ENCODE data around the gene RAPGEF6. TPM values are rescaled to one million over a fixed set of nuclear protein-coding genes. Genes with fewer than 3 reads are reported as not detected.

RAPGEF6 gene
- total and polyA plus RNA-seq, 9 of the 15 experiments (the other 6 are each of a cell fraction or from before 2014, with no cell fraction given): 2.7 to 23.4 (median 12.7) TPM

GRCh38 chr5:131460133-131460532 lies 174.9 kb downstream of the RAPGEF6 start (continued):
- TF ChIP-seq ZNF23 (CRISPR knock-in tag; IDR thresholded peaks at IDR 0.05) (no peak), SUPT5H (IDR thresholded peaks at IDR 0.05) (no peak), SRSF3 (IDR thresholded peaks at IDR 0.05; ENCODE audit: insufficient read depth, low read length) (no peak), PHB (CRISPR knock-in tag; IDR thresholded peaks at IDR 0.05) (no peak), FOXK2 (conservative IDR thresholded peaks at IDR 0.05 in 1 of 2, IDR thresholded peaks at IDR 0.05 in 1 of 2; ENCODE audit: low read depth in 2 of 2) (no peak)

GRCh38 chr5:131459216-131459615 lies 175.8 kb downstream of the RAPGEF6 start:
- POLR2A ChIA-PET: no interaction called here
- Histone ChIP-seq H3K79me2 (ENCODE audit: control insufficient read depth, insufficient read depth, low read length) (no peaks in the 10 kb centered on the region), H4K20me1 (replicated peaks; ENCODE audit: control insufficient read depth, insufficient read depth, low read length) (no peaks in the 10 kb centered on the region), H3K36me3 (ENCODE audit: control insufficient read depth, insufficient read depth, low read length) (peaks cover 45% of the 10 kb centered on the region), H3K27me3 (ENCODE audit: control insufficient read depth in 2 of 2, insufficient read depth in 2 of 2, low read length in 2 of 2) (no peaks in the 10 kb centered on the region), H3K9me3 (replicated peaks; ENCODE audit: control insufficient read depth, insufficient read depth, low read depth, low read length) (no peaks in the 10 kb centered on the region), H3K9me1 (ENCODE audit: control insufficient read depth, insufficient read depth, low read length) (no peaks in the 10 kb centered on the region), H3K4me1 (replicated peaks in 1 of 2; ENCODE audit: control insufficient read depth in 2 of 2, insufficient read depth in 2 of 2, low read length in 2 of 2) (no peaks in the 10 kb centered on the region), H2AFZ (ENCODE audit: low read depth, low read length) (no peak overlapping the region), H3K9ac (ENCODE audit: insufficient read depth in 1 of 2, low read depth in 2 of 2, low read length in 2 of 2) (no peak overlapping the region), H3K27ac (ENCODE audit: extremely low read depth, low read depth, low read length) (no peak overlapping the region), H3K4me3 (no peak overlapping the region), H3K4me2 (ENCODE audit: insufficient read depth, low read length) (no peak overlapping the region)
- no TSS peak for BruUV-seq (replicated peaks)
- FAIRE-seq (no peak), DNase-seq (ENCODE audit: extremely low read depth in 1 of 4, low spot score in 3 of 4) (no peak), ATAC-seq (no peak)
- intact Hi-C loops (cut with micrococcal nuclease): no loop called here
- in situ Hi-C loops (cut with MboI): no loop called here
- CTCF ChIA-PET (ENCODE audit: low intra/inter-chr PET ratio): no interaction called here
- TF ChIP-seq HMGXB4 (CRISPR knock-in tag; IDR thresholded peaks at IDR 0.05): no peak
- TF ChIP-seq ZNF134 (CRISPR knock-in tag; conservative IDR thresholded peaks at IDR 0.05): no peak
- no peak for TF ChIP-seq L3MBTL2 (IDR thresholded peaks at IDR 0.05)
- TF ChIP-seq ELF4 (CRISPR knock-in tag; IDR thresholded peaks at IDR 0.05): no peak
- TF ChIP-seq E2F5 (CRISPR knock-in tag; IDR thresholded peaks at IDR 0.05): no peak
- no peak for TF ChIP-seq LCOR (CRISPR knock-in tag; IDR thresholded peaks at IDR 0.05)
- TF ChIP-seq ZFX (CRISPR knock-in tag; IDR thresholded peaks at IDR 0.05): no peak
- TF ChIP-seq TAF15 (IDR thresholded peaks at IDR 0.05; ENCODE audit: low read depth, low read length): no peak
- TF ChIP-seq SIN3A (IDR thresholded peaks at IDR 0.05; ENCODE audit: borderline replicate concordance in 2 of 2, control insufficient read depth in 1 of 2, low read depth in 2 of 2, low read length in 2 of 2): no peak
- TF ChIP-seq SMC3 (conservative IDR thresholded peaks at IDR 0.05; ENCODE audit: insufficient read depth, low read depth, low read length): no peak
- no peak for TF ChIP-seq CHCHD3 (CRISPR knock-in tag; IDR thresholded peaks at IDR 0.05)
- TF ChIP-seq YY1 (IDR thresholded peaks at IDR 0.05; ENCODE audit: borderline replicate concordance in 1 of 3, control insufficient read depth in 1 of 3, extremely low read depth in 1 of 3, insufficient read depth in 3 of 3, insufficient read length in 1 of 3, insufficient replicate concordance in 2 of 3, low read depth in 1 of 3, low read length in 2 of 3): no peak
- no peak for TF ChIP-seq TEAD4 (IDR thresholded peaks at IDR 0.05; ENCODE audit: low read length)
- TF ChIP-seq TEAD4 (CRISPR knock-in tag; IDR thresholded peaks at IDR 0.05; ENCODE audit: borderline replicate concordance): no peak

Measured in K562 (cell line).